HG03159 (cell line): ENCODE data around the gene SH2D7.

Experiments used
- ATAC-seq: cut with Tn5 transposase; IDR thresholded peaks from one replicate; pipeline ENCODE4 v1.9.1; 2021; ENCODE audit warnings: mild to moderate bottlenecking, moderate library complexity; ENCODE audit not compliant: unreplicated experiment

Gene SH2D7

DNA sequence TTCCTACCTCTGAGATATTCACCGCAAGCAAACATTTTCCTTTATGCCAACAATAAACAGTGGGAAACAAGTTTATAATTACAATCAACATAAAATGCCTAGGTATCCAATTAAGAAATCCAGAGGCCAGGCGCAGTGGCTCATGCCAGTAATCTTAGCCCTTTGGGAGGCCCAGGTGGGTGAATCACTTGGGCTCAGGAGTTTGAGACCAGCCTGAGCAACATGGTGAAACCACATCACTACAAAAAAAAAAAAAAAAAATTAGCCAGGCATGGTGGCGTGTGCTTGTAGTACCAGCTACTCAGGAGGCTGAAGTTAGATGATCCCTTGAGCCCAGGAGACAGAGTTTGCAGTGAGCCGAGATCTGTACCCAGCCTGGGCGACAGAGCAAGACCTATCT is 32.1 kb upstream of the SH2D7 start:
- no peak for ATAC-seq

DNA sequence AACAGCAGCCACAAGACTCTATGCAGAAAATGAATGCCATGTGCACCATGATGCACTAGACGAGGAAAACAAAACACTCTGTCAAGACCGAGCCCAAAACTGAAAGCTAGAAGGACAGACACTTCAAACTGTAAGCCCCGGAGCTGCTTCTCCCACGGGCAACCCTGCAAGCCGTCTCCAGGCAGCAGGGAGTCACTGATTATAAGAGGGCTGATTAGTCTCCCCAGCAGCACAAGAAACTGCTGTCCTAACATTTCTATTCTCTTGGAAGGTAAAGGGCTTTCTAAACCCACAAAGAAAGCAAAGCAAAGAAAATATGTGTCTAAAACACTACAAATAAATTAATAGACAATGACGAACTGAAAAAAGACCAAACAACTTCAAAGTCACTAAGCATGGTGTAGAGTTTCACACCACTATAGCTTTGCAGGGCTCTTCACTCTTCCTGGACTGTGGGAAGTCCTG is 30.4 kb upstream of the SH2D7 start:
- ATAC-seq, result peak; percentile 50

DNA sequence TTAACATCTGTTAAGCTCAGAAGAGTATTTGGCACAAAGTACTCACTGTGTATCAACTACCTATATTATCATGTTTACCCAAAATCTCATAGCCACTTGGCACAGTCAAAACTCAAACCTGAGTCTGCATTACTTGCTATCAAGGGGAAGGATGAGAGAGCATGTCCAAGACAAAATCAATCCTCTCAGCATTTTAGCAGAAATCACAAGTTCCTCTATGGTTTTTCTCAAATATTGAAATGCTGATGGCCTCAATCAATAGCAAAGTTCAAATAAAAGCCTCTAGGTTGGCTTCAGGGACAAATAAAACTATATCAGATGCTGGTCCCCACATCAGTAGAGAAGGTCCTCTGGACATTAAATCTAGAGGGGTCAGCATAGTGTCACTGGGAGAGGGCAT is 29.1 kb upstream of the SH2D7 start:
- no peak for ATAC-seq

DNA sequence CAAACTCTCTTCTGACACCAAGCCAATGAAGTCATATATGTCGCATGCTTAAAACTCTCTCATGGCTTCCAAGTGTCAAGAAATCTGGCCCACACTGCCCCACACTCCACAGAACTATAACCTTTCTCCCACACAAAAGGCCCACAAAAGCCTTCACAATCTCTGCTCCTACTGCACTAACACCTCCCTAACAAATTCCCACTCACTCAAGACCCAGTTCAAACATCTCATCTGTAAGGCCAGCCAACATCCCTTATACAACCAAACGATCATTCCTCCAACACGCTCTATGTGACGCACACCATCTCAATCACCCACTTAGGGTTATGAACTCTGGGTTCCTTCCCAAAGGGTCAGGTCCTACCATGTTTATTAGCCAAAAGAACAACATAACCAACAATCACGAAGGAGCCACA is 28.4 kb upstream of the SH2D7 start:
- no peak for ATAC-seq

DNA sequence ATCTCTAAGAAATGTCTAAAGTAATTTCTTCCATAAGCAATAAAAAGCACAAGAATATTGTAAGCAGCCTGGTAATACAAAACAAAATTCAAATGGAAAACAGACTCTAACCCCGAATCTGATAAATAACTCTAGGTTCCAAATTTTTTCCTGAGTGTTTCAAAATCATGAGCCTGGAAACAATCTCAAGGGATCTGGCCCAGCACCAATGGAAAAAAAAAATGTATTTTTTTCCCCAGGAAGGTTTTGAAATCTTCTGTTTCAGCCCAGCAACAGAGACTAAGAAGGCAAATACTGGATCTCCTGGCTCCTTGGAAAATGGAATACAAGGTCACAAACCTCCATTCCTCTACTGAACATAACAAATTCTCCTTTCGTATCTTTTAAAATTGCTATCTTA is 27.8 kb upstream of the SH2D7 start:
- no peak for ATAC-seq

DNA sequence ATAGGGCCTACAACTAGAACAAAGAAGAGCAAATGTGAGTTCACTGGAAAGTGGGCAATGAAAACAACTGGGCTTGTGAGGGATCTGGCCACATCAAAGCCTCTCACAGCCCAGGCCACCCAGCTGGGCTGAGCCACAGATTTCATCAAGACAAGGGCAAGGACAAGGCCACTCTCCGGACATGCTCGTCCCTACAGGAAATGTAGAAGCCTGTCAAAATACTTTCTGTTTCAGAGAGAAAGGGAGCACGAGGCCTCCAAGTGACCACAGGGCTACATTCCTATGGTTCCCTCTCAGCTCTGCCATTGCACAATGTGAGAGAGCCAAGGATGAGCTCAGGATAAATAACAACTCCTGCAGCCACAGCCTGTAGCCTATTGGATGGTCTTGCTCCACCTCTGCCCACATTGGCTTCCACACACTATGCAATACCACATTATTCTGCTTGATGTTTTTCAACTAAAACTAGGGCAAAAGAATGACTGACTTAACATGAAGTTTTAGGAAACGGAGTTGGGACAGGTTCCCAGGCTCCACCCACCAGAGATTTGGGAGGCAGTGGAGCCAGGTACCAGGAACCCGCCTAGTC is 27.0 kb upstream of the SH2D7 start:
- no peak for ATAC-seq

DNA sequence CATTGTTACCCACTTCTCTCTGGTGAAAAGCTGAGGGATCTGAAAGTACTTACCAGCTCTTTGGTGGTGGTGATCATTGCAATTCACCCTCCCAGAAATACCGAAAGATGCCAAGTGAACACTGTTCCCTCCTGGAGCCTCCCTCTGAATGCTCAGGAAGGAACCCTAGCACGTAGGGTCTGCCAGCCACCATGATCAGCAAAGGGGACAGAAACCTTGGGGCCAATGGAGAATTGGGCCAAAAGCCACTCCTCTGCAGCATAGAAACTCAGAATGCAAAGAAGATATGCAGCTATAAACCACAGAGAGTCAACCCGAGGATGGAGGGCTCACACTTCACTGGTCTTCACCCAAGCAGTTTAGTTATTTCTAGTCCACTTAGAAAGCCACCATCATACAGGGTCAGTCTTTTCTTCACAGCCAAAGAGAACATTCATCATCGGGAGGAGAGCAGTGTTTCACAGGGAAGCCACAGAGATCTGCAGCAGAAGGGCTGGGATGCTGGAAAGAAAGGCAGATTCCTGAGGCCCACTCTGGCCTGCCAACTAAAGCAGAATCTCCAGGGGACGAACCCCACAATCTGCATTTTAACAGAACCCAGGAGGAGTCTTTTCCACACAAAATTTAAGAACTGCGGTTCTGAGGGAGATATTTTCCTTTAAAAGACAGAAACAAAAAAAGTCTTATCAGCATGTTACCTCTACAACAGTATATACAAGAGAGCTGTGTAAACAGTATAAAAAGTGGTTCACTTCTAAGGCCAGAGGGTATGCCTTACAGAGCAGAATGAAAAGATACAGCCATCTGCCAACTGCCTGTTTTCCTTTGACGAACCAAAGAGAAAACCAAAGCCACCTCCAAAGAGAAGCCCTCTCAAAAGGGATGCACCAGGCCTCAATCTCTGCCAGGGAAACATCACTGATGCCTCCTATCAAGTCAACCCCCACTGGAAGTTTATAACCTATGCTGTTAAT is 26.1 kb upstream of the SH2D7 start:
- peak; percentile 54 for ATAC-seq

DNA sequence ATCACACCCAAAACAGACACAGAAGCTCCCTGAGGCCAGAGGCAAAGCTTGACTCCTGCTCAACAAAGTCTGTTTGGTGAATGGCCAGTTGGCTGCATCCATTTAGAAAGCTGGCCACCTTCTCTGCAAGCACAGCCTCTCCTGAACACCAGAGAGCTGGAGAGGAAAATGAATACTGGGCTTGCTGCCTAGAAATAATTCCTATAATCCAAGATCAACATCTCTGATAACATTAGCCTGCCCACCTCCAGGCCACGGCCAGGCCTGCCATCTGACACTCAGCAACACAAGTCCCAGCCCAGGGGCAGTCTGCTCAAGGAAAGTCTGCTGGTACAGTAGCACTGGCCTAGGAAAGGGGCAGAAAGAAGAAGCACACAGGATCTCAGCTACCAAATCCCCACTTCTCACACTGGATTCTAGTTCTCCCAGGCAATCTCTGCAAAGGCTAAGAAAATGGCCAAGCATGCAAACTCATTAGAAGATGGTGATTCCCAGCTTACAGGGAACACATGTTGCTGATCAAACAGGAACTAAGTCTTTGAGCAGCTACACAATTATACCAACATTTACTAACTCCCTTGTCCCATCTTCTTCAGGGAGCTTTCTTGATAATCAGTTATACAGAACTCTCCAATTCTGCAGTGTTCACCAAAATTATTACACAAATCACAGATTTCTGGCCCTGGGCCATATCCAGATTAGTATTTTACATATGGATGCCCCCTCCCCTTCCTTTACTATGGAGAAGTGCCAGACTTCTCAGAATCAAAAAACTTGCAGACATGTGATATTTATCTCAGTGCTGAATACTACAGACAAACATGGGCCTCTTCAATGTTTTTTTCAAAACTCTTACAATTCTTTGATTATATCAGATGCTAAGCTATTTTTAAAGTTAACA is 24.8 kb upstream of the SH2D7 start:
- ATAC-seq, result no peak

DNA sequence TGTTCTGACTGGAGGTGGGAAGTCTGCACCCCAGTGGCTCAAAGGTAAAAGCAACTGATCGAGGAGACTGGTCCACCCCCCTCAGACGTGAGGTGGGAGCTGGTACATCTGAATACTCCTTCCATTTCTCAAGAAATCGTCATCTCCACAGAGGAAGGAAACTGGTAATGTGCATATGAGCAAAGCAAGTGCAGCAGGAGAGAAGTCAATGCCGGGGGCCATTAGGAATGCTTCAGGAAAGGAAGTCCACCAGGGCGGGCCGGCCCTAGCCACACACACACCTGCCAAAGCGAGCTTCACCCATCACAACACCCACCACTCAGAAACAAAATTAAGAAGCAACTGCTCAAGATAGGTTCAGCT is 23.3 kb upstream of the SH2D7 start:
- no peak for ATAC-seq

DNA sequence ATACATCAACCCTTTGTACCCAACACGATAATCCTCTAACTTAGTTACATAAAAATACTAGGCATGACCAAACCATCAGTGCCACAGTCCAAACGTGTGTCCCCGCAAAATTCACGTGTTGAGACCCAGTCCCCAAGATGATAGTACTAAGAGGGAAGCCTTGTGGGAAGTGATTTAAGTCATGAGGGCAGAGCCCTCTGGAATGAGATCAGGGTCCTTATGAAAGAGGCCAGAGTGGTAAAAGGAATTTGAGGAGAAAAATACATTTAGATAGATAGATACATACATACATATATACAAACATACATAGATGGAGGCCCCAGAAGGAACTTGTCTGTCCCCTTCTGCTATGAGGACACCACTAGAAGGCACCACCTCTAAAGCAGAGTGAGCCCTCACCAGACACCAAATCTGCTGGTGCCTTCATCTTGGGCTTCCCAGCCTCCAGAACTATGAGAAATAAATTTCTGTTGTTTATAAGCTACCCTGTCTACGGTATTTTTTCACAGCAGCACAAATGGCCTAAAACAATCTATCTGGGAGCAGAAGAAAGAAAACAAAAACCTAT is 22.8 kb upstream of the SH2D7 start:
- ATAC-seq, result no peak

DNA sequence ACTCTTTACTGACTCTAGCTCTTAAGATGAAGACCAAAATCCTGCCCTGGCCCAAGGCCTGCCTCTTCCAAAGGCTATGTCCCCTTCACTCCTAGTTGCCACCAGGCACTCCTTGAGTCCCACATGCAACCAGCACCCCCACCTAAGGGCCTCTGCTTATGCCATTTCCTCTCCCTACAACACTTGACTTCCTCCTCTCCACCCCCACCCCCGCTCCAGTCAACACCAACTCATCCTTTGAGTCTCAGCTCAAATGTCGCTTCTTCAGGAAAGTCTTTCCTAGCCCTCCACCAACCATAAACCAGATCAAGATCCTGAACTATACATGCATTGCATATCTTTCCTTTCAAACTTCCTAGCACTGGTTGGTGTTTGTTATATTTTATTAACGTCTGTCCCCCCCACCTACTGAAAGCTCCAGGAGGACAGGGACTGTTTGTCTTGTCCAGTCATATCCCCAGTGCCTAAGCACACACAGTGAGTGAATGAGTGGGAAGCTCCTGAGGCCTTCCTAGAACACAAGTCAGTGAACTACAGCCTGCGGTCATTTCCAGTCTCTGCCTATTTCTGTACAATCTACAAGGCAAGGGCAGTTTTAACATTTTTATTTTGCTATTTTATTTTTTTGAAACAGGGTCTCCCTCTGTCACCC is 22.2 kb upstream of the SH2D7 start:
- ATAC-seq, result no peak

DNA sequence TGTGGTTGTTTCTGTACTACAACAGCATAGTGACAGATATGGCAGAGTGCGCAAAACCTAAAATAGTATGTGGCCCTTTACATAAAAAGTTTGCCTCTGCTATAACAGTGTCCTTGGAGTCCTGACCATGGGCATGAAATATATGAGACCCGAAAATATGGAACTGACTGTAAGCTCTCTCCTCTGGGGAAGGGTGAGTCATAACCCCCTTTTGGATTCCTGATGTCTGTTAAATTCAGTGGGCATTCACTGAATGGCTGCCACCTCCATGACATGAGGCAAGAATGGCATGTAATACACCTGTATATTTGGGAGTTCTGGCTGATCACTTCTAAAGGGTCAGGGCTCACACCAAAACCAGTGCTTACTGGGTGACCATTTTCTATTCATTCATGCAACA is 21.0 kb upstream of the SH2D7 start:
- no peak for ATAC-seq

DNA sequence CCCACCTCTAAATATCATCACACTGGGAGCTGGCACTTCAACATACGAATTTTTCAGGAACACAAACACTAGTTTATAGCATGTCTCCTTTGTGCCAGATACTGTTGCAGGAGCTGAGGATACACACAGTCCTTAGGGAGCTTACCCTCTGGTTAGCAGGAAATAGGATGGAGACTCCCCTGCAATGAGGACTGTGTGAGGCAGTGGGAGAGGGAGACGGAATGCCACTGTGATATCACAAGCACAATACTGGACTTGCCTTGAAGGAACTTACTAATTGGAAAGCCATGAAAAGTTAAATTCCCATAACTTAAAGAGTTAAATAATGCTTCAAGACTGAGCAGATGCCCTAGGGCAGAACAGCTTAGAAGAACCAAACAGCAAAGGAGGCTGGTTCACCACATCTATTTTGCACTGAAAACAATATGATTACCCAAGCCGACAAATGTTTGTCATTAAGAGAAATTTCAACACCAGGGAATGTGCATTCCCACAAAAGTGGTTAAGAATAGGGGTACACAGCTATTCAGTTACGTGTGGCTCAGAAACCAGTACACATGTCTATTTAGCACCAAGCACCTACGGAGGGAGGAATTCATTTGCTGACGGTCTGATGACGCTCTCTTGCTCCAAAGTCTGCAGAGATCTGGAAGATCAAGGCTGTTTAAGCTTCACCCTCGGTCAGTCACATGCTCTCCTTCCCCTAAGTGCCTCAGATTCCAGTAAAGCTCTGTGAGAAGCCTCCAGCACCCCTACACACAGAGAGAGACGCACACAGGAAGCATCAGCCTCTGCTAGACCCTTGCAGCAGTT is 20.1 kb upstream of the SH2D7 start:
- ATAC-seq, result no peak

DNA sequence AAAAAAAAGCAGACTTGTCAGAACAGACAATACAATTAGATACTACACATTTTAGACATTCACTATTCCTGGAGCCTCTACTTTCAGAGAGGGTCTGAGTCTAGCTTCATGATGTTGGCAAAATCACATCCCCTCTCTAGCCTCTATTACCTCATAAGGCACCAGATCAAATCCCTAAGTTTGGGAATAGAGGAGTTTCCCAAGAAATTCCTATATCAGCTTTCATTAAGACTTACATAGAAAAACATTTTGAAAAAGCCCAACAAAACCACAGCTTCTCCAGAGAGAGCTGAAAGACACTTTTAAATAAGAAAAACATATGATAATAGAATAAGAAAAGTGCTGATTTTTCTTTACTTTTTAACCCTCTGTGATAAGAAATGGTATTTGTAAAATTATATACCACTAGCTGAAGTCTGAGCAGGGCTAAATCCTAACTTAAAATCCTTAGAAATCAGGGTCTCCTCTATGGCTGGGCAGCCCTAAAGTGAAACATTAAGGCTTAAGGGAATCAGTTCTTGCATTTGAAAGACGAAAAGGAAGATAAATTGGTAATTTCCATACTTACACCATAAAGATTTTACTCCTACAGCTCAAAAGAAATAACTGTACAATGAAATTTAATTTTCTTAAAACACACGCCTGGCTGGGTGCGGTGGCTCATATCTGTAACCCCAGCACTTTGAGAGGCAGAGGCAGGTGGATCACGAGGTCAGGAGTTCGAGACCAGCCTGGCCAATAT is 19.1 kb upstream of the SH2D7 start:
- no peak for ATAC-seq

DNA sequence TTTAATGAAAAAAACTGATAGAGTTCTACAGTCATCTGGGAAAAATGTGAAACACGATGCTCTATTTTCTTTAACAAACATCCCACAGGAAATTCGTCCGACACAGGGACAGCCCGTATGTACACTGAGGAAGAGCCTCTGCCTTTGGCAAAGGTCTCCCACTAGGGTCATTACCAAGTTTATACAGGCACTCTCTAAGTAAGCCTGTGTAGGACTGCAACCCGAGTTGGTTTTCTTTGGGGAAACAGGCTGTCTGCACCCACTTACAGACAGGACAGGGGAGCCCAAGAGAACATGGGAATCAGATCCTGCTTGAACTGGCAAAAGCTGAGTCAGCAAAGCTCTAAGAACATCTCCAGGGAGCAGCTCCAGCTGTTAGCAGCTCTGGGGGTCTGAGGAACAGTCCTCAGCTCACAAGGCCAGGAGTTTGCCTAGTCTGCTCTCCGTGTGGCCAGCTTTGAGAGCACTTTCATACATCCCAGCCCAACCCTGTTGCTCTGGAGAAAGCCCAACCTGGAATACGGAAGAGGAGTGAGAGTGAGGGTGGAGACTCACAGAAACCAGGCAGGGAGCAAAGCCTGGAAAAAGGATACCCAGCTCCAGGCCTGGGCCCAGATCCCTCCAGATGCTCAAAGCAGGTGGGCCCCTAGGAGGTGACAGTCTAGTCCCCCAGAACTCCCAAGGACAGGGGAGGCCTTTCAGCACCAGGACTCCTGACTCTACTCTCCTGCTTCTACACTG is 16.7 kb upstream of the SH2D7 start:
- ATAC-seq, result no peak

DNA sequence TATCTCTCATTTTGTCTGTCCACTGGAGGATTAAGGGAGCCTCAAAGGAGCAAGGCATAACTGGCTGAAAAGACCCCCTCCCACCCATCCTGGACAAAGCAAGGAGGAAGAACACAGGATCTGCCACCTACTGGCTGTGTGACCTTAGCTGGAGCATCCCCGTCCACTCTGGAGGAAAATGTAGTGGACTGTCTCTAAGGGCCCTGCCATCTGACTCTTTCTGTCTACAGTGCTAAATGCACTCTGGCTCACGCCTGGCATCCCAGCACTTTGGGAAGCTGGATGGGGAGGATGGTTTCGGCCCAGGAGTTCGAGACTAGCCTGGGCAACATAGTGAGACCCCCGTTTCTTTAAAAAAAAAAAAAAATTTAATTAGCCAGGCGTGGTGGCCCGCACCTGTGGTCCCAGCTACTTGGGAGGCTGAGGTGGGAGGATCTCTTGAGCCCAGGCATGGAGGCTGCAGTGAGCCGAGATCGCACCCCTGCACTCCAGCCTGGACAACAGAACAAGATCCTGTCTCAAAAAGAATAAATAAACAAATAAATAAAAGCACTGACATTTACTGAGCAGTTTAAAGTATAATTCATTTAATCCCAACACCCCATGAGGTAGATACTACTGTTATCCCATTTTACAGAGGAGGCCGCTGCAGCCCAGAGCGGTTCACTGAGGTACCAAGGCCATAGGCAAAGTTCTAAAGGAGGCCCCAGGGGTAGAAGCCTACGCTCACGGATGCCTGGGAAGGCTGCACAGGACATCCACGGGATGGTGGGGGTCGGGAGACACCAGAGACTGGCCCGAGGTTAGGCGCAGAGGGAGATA is 15.9 kb upstream of the SH2D7 start:
- no peak for ATAC-seq

DNA sequence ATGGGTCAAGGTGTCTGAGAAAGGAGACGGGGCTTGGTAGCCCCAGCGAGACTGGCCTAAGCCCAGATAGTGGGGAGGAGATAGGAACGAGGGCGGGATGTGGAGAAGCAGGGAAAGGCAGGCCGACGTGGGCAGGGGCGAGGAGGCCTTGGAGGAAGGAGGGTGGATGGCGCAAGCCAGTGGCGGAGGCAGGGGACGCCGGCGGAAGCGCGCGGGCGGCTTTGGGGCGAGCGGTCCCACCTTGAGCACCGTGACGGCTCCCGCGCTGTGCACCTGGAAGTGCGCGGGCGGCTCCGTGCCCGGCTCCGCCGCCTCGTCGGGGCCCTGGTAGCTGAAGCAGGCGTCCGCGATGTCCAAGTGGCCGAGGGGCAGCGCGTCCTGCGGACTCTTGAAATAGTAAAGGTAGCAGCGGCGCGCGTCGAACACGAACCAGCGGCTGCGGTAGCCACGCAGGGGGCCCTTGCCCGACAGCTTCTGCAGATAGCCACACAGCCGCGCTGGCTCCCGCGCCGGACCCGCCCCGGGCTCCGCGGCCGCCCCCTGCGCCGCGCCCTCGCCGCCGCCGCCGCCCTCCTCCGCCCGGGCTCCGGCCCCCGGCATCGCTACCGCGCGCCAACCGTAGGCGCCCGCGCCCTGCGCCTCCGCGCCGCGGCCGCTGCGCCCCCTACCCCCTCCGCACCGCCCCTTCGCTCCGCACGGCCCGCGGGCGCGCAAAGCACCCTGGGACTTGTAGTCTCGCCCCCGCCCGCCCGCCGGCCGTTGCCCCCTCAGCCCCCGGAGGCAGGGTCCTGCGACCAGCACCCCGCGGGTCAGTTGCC is 15.1 kb upstream of the SH2D7 start, which contains the start of gene TBC1D2B:
TBC1D2B (minus strand) TSS at position 659 of the 818 bp plus-strand sequence; CDS start at position 600, 59 bp downstream.
- ATAC-seq, result peak; percentile 73
